Activated T-cell treated with anti-CD3 and anti-CD28 coated beads for 24 hours (primary cell): ENCODE data around the gene NDUFA8.

Experiments used
- DNase-seq: peaks from one replicate; pipeline ENCODE4 v3.0.0-alpha.2; 2020; ENCODE audit warnings: low read depth

Gene NDUFA8

DNA sequence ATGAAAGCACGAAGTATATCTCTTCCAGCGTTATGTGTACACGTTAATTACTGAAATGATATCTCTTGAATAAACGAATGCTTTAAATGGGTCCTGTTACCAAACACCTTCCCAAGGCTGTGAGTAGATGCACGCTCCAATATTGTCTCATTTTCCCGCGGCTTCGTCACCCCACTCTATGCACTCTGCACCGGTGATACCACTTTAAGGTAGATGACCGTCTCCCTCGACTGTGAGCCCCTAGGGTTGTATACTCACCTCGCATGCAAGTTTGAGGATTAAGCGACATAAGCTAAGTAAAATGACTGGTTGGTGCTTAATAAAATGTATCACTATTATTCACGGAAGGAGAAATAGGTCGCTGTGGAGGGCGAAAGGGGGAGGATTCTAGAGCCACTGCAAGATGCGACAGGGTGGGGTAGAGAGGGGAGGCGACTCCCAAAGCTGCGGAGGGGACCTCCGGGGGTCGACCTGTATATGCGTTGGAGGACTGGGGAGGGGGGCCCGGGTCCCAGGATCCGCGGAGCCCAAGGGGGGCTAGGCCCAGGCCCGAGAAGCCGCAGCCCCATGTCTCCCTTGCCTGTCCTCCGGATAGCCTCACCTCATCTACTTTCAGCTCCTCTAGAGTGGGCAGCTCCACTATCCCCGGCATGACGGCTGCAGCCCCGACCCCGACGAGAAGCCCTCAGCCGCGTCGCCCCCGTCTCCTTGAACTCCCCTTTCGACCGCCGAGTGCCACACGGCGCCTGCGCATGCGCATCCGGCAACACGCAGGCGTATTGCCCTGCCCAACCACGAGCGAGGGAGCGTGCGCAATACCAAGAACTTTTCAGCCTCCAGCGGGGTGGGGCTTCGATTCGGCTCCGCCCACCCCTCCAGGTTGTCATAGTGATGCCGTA, at the start of gene NDUFA8, which contains the start of gene MORN5:
NDUFA8 (minus strand) TSS at position 754 of the 899 bp plus-strand sequence; CDS start at position 652, 102 bp downstream.
MORN5 (plus strand) TSS at position 883 of the 899 bp plus-strand sequence. CDS start 65 bp downstream, outside the sequence.
- DNase-seq = peak; percentile 94

DNA sequence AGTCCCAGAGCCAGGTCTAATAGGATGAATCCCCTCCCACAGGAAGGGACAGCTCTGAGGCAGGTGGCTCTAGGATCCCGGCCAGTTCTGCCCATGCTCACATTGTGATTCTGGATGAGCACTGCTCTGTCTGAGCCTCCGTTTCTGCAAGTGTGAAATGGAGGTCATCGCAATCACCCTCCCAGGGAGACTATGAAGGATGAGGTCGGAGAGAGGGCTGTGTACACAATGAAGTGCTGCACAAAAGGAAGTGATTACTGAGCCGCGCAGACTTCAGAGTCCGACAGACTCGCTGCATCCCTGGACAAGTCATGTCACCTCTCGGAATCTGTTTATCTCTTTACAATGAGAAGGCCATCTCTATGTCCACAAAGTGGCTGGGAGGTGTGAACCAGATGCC, 47.5 kb upstream of the NDUFA8 start:
- no peak for DNase-seq

DNA sequence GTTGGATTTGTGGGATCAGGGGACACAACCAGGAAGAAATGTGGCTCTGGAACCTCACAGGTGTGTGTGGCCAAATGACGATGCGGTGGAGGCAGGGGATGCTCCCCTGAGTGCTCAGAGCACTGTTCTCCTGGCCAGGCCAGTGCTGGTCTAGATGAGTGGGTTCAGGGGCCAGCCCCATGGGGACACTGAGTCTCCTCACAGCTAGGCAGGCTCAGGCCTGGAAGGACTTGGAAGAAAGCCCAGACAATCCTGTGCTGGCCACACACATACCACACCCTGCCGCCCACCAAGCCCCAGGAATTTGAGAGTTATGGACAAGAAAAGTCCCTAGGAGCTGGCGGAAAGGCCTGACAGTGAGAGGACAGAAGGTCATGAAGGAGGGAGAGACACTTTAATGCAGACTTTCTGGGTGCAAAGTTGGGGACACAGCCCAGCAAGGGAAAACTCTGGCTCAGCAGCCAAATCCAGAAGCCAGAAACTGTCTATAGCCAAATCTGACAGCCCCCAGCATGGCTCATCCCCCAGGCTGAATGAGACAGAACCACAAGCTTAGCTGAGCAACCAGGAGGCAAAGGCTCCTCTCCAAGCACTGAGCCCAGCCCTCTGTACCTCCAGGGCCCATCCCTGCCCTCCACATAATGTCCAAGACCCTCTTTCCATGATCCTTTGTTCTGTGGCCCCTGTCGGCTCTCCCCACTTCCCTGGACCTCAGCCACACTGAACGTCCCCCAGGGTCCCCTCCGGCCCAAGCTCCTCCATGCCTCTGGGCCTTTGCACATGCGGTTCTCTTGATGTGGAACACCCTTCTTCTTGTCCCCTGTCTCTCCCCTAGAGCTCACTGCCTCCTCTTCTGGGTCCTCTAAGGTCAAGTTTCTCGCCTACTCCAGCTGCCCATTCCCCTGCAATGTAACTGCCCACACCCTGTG, 46.8 kb upstream of the NDUFA8 start:
- DNase-seq = no peak

DNA sequence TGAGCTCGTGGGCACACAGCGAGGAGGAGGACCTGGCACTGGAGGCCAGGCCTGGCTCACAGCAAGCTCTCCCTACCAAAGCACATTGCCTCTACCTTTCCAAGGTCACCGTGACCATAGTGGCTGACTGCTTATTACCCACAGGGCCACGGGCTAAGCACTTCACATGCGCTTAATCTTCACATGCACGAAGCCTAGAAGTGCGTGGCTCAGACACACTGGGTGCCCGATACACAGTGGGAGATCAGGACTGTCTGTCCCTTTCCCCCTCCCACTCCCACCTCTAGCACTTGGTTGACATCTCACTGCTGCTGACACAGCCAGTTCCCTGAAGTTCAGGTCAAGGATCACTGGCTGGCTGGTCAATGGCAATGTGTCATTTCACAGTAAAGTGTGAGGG, 45.6 kb upstream of the NDUFA8 start:
- DNase-seq = no peak

DNA sequence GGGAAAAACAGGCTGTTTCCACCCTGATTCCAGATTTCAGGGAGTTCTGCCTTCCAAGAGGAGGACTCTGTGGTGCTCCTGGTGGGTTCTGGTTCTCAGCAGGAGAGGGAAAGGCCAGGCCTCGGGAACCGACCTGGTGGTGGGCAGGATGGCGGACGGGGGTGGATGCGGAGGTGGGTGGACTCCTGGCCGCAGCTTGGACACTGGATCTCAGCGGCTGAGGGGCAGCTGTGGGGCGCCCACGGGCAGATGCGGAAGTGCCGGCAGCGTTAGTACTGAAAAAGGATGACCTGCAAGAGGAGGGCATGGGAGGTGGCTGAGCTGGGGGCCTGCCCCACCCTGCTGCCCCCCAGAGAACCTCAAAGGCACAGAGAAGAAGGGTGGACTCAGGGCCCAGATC, 44.9 kb upstream of the NDUFA8 start:
- no peak for DNase-seq

DNA sequence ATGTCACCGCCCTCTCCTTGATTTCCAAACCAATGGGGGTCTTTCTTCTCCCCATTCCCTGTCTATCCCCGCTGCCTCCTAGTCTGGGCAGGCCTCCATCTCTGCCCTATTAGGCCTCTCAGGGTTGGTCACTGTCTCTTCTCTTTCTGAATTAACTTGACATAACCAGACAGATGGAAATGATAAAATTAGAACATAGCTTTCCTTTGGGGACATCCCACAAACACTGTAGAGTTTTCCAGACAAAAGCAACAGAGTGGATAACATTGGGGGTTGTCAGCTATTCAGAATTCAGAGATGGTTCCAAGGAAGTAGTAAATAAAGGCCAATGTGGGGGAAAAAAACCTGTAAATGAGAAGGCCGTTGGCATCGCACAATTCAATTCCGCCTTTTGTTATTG, 44.5 kb upstream of the NDUFA8 start:
- DNase-seq = no peak

DNA sequence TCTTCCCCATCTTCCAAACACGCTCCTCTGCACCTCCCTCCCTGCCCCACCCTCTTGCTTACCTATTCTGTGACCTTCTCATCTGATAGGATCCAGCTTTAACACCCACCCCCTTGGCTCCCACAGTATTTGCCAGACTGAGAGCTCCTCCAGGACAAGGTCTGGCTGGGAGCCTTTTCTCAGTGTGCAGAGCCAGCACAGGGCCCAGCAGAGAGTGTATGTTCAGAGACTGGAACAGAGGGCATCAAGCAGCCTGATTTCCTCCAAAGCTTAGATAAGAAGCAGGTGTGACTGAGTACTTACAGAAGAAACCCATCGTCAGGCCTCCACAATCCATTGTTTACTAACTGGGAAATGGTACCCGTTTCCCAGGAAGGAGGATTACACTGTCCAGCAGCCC, 42.5 kb upstream of the NDUFA8 start:
- DNase-seq = no peak

DNA sequence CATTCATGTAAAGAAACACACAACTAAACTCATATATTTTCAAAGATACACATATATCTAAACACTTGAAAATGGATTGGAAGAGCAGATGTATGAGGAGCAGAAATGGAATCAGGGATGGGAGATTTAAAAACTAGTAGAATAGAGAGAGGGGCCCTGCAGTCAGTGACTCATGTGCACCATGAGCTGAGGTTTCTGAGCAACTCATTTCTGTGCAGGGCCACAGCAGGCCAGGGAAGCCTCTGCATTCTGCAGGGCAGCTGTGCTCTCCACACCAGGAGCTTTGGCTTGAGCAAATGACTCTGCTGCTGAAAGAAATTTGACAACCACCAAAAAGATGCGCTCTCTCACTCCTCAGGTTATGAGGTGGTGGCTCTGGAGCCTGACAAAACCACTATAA, 42.1 kb upstream of the NDUFA8 start:
- no peak for DNase-seq

DNA sequence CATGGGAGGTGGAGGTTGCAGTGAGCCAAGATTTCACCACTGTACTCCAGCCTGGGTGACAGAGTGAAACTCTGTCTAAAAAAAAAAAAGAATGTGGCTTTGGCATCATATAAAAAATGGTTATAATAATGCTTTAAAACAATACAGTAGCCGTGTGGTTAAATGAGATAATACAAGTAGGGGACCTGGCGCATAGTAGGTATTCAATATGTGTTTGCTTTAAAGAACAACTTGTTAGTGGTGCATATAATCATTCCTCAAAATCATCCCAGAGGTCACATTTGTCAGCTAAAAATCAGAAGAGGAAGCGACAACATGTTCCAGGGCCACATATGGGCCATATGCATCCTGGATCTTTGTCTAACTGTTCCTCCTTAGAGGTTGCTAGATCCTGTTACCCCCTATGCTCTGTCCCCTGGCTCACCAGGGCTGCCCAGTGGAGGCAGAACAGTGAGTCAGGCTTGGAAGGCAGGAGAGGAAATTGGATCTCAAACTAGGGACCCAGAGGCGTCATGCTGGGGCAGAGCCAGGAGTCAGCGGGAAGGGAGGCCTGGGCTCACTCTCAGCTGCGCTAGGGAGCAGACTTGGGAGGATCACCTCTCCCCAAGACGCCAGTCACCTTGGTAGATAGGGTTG, 41.5 kb upstream of the NDUFA8 start:
- DNase-seq = no peak

DNA sequence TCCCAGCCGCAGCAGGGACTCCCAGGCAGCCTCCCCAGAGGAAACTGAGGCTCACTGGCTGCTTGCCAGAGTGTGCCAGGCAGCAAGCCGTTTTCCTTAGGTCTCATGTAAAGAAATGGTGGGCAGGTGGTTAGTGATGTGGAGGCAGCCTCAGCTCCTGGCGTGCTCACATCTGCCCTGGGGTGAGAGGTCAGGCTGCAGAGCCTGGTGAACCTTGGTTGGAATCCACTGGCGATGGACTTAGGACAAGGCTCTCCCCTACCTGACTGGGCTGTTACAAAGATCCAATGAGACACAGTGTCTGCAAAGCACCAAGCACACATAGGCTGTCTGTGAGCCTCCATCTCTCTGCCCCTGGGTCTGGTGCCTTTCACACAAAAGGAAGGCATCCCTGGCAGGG, 38.3 kb upstream of the NDUFA8 start:
- no peak for DNase-seq

DNA sequence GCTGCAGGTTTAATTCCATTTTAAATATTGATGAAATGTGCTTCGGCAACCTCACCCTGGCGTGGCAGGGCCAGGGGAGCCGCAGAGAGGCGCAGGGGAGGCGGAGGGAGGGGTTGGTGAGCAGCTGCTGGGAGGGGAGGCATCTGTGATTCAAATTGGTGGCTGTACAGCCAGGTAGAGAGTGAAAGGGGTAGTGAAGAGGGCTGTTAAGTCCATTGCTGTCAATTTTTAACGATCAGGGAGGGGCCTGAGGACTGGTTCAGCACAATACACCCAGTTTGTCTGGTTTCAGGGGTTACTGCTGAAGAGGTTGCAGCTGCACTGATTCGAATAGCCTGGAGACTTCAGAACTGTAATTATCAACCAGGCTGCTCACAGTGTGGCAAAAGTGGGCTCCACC, 37.8 kb upstream of the NDUFA8 start:
- DNase-seq = no peak

DNA sequence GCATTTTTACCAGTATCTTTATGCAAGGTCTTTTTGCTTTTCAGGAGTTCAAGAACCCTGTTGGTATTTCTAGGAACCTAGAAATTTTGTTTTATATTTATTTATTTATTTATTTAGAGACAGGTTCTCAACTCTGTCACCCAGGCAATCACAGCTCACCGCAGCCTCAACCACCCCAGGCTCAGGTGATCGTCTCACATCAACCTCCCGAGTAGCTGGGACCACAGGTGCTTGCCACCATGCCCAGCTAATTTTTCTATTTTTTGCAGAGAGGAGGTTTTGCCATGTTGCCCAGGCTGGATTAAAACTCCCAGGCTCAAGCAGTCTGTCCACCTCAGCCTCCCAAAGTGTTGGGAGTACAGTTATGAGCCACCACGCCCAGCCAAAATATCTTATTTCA, 36.3 kb upstream of the NDUFA8 start:
- DNase-seq = no peak

DNA sequence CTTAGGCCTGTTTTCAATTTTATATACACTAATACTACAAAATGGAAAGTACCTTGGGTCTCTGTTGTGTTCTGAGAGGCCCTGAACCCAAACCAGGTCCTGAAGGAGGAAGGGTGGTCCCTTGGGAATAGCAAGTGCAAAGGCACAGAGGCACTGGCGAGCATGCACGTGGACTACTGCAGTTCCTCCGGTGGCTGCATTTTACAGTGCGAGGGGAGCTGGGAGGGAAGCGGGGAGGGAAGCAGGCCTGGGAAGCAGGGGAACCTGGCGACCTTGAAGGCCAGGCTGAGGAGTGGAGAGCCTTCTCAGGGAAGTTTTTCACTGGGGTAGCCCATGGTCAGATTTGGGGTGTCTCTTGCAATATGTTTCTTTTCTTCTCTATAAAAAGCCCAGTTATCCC, 34.1 kb upstream of the NDUFA8 start:
- no peak for DNase-seq

DNA sequence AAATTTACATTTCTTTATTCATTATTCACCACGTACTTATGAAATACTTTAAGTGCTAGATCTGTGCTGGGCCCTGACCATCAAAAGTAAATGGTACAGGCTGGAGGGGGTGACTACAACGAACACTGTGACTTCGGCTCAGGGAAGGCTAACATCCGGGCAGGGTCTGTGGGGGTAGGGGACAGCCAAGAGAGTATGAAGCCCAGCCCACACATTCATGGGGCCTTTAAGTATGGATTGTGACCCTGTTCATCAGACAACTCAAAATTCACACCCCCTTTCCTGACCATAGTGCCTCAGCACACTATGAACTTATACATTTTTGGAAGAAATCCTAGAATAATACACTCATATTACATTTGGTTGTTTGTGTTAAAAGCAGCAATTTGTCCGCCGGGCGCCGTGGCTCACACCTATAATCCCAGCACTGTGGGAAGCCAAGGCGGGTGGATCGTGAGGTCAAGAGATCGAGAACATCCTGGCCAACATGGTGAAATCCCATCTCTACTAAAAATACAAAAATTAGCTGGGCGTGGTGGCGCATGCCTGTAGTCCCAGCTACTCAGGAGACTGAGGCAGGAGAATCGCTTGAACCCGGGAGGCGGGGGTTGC, 33.4 kb upstream of the NDUFA8 start:
- no peak for DNase-seq

DNA sequence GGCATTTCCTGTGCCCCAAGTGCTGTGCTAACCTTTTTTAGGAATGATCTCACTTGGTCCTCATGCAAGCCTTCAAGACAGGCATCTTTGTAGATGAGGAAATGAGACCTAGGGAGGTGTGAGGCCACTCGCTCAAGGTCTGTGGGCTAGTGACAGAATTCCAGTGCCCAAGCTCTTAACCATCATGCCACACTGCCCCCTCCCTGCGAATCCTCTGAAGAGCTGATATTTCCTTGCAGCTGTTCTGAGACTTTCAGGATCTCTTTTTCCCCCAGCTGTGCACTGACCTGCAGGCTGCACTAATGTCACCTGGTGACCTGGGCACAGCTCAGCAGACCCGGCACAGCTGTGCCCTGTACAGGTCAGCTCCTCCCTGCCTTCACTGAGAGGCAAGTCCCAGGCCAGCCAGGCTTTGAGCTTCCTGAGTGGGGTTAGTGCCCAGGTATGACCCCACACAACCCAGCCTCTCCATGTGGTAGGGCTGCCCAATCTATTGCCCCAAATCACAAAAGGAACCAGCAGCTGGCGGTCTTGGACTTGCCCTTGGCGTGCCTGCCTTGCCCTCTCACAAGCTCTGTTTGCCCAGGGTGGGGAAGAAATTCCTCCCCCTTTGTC, 32.8 kb upstream of the NDUFA8 start:
- no peak for DNase-seq

DNA sequence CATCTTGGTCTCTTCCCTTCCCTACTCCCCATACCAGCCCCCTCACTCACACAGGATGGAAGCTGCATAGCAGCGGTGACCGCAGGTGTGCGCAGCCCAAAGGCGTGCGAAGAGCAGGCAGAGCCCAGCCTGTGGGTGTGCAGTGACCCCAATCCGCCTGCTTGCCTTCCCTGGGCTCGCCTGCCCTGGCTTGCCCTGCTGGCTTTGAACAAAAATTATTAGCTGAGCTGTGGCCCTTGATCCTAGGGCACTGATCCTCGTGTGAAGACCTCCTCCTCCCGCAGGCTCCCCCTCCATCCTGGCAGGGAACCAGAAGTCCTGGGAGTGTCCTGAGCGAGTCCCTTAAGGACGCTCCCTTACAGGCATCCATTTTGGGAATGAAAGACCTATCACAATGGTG, 32.0 kb upstream of the NDUFA8 start:
- no peak for DNase-seq

DNA sequence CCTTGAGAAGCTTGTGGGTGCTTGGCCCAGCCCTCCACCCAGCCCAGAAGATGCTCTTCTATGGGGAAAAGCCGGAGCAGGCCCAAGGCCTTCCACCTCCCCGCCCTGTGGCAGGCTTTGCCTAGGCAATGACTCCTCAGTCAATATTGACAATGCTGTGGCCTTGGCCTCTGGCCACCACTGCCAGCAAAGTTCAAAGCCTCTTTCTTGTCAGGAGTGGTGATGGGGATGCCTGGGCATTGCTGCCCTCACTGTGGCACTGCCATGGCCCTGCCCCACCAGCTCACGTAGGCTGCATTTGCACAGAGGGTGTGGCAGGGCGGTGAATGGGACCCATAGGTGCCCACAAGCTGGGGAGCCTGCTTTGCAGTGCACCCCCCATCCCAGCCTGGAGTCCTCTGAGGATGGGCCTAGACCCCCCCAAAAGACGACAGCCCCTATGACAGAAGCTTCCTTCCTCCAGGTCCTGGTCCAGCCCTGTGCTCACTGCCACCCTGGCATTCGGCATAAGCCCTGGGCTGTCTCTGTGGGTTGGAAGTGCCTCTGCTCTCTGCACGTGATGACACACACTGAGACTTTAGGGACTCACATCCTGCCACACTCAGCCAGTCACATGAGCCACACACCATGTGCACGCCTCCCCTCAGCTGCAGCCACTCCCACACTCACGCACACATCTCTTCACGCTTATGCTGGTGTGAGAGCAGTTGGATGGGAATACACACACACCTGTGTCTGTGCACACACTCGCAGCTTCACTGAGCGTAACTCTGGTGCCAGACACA, 31.2 kb upstream of the NDUFA8 start:
- no peak for DNase-seq

DNA sequence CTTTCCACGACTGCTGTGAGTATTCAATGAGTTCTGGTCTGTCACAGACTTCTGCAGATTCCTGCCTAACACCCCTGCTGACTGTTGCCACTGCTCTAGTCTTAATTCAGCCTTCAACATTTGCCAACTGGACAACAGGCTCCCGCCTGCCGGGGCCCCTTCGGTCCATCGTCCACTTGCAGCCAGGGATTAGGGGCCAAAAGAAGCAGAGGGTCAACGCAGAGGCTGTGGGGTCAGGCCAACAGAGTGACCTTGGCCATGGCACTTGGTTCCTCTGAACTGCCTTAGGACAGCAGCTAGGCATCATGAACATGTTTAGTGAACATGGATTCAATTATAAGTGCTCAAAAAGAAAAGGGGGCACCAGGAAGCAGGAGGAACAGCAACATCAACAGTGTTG, 28.8 kb upstream of the NDUFA8 start:
- no peak for DNase-seq

DNA sequence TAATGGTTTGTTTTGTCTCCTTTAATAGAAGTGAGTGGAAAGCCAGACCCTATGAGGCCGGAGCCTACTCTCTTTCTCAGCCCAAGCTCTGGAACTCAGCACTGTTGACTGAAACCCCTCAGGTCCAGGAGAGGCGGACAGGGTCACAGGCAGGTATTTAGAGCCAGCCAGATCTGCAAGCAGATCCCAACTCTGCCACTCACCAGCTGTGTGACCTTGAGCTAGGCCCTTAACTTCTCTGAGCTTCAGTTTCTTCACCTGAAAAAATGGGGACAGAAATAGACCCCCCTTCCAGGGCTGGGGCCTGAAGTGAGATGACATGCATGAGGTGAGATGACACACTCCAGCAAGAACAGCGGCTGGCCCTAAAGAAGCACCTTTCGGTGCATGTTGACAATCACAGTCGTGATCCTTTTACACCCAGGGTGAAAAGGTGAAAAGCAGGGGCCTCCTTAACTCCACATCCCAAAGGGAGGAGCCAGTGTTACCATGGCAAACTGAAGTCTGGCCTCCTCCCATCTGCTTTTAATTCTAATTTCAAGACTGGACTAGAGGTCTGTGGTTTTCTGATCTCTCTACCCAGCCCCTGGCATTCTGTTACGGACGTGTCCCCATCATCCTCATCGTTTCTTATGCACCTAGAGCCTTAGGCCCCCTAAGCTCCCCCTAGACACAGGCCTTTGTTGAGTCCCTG, 27.3 kb upstream of the NDUFA8 start:
- DNase-seq = no peak

DNA sequence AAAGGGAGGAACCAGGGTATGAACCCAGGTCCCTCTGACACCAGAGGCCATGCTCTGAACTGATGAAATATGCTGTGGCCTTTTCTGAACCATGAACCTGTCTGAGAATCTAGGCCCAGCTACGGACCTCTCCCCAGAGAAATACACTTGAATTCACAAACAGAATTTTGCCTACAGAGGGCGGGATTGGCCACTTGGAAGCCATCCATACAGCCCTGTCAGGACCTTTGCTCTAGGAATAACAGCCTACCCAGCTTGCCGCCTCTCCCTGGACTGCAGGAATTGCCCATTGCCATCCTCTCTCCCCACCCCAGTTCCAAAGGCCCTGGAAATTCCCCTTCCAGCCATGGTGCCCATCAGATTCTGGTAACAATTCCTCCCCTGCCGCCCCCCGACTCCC, 26.7 kb upstream of the NDUFA8 start:
- no peak for DNase-seq
